ENCODE data around the gene GRIK1.

The GRIK1 gene

DNA sequence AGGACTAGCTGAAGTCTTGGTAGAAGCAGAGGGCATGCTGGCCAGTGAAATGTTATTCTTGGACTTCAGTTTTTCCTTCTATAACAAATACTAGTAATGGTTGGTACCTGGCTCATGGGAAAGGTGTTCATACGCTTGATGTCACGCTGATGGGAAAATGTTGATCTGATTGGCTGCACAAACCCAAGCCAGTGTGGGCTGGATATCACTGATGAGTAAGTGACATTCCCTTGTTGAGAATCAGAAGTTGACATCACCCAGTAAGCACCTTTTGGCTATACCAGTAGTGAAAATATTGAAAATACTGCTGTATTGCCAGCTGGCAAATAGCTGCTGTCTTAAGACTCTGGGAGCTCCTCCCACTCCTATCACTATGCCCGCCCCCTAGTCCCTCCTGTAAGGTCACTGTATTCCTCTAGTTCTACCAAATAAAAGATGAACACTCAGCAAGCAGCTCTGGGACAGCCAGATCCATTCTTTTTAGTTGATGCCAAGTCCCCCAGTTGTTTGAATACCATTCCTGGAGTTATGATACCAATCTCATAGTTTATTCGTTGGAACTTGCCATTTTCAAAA, 168.2 kb downstream of the GRIK1 start:
- DNase-seq: no peak

DNA sequence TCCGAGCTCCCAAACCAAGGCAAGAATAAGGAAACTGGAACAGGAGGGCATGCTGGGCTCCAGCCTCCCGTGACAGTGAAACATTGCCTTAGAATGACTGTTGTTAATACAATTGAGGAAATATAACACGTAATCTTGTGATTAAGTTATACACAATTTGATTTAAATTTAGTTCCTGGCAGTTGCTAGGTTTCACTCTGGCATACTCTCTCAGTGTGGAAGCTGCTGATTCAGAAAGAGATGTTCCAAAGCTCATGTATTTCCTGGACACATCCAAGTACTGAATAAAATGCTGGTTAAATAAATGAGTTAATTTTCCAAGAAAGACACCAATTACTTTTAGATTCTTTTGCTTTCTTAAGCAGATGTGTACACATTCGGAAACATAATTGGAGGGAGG, 176.1 kb downstream of the GRIK1 start:
- DNase-seq: no peak

DNA sequence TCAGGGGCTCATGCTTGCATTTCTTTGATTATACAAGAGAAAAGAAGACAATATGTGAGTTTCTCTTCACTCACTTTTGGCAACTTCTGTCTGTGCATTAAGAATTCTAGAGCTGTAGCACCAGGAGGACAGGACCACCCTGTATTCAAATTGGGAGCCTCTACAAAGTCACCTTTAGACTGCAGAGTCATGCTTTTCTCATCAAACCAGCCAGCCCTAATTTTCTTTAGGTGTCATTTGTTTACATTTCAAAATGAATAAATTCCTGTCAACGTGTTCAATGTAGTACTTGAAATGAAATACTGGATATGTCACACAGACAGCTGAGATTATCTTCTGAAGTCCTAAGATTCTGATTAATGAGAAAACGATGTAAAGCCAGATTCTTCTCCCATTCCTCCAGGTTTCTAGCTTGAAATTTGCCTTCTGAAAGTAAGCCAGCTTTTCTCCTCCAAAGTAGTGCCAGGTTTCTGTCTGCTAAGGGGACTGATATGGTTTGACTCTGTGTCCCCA, 177.2 kb downstream of the GRIK1 start:
- no peak for DNase-seq

DNA sequence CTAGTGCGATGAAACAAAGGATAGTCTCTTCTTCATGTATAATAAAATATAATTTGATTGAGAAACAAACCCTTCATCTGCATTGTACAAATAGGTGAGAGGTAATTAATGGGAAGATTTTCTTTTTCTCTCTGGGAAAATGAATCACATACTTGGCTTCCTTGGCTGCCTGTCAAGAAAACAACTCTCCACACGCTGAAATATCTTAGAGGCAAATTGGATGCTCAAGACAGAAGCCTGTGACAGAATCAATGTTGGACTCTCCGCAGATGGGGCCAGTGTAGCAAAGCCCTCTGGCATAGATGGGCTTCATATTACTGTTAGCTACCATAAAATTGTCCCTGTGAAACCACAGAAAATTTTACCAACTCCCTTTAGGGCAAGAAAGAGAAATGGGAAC, 186.6 kb downstream of the GRIK1 start:
- DNase-seq: no peak

DNA sequence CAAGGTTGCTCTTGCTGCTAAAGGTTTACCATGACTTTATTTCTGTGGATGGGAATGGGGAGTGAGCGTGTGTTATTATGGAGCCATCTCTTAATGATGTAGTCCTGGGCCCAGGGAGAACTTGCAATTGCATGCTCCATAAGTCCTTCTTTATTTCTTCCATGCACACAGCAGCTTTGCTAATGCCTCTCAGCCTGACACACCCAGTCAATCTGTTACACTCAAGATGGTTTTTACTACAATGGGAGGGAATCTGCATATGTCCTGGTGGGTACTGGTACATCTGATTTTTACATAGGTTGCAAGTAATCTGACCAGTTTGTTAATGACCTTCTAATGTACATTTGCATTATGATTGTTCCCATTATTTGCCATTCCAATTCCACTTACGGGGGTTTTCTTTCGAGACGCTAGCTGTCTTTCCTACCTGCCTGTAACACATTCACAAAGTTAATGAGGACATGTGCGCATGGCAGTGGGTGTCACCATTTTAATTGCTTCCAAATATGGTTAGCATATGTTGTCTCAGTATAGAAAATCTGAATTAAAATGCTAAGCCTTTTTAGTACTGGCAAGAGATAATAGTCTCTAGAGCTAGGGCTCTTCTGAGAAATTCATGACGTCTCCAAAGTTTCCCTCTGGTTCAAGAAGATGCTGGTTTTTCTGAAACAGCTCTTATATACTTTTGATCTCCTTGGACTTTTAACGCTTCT, 188.2 kb downstream of the GRIK1 start:
- DNase-seq: no peak

DNA sequence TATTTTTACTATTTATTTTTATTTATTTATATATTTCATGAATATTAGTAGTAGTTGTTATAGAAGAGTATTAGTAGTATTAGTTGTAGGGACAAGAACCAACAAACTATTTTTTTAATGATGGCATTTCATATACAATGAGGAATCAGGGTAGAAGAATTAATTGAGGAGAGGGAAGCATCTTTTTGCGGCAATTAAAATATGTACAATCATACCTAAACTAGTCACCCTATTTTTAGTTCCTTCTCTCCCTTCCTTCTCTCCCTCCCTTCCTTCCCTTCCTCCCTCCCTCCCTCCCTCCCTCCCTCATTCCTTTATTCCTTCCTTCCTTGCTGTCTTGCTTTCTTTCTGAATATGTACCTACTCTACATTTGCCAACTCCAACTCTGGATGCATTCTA, 189.8 kb downstream of the GRIK1 start:
- DNase-seq: no peak

DNA sequence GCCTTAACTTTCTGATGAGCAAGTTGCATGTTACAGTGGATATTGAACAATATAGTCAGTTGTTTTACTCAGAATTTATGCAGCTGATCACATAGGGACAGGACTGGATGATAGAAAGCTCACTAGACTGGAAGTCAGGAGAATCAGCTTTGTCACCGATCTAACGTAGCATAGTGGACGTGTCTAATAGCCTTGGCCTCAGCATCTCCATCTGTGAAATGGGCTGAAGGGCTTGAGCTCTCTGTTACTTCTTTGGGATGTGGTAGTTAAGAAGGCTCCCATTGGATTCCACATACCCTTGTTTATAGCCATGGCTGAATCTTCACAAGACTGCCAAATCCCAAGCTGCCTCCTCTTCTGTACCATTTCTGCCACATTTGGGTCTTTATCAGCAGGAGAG, 190.6 kb downstream of the GRIK1 start:
- no peak for DNase-seq

DNA sequence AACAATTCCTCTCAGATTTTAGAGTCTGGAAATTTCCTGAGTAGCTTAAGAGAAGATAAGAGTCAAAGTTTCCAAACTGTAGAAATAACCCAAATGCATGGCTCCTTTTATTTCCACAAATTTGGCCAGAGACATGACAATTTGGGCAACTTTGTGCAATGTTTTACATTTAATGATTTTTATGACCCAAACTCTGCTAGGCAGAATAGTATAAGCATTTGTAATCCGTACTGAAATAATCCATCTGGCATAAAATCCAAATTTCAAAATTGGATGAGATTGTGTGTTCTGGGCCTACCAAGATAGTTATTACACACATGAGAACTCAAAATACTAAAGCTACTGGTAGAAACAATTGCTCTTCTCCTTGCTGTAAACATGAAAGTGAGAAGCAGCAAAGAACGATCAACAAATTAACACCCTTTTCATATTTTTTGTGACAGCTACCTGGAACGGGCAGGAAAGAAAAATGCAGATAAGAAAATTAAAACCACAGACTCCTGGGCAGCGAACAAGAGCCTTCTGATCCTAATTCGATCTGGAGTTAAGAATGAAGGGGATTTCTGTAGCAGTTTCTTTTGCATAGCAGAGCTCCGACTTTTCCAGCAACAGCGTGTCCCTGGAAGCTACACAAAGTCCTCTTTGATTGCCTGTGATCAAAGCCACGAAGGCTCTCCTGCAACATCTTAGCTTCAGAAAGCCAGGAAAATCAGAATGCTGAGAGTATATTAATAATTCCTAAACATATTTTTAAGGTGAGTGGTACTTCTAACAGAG, 191.2 kb downstream of the GRIK1 start:
- no peak for DNase-seq

DNA sequence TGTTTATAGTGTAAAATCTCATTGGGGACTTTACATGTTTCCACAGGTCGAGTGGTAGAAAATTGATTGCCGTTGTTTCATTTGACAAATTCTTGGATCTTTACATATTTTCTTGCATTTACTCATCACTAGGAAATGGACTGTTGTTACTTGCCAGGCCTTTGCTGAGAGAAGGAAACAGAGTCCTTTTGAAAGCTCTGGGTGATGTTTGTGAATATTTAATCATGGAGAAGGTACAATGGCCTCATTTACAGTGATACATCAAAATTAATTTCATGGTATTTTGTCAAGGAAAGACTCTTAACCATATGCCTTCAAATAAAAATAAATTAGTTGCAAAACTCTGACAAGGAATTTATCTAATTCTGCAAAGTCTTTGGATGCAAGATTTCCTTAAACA, 198.0 kb downstream of the GRIK1 start:
- DNase-seq: no peak

DNA sequence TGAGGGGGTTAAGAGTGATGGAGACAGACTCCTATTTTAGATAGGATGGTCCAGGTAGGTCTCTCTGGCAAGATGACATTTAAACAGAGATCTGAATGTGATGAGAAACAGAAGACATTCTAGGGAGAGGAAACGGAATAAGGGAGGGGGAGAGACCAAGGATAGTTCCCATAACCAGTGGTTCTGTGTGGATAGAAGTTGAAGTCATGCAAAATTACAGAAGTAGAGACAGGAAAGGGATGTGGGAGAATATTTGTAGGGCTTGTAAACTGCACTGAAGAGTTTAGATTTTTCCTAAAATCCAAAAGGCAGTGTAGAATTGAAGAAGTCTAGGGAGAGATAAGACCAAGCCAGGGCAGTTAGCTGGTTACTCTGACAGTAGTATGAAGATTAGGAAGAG, 200.6 kb downstream of the GRIK1 start:
- DNase-seq: peak; percentile 12

DNA sequence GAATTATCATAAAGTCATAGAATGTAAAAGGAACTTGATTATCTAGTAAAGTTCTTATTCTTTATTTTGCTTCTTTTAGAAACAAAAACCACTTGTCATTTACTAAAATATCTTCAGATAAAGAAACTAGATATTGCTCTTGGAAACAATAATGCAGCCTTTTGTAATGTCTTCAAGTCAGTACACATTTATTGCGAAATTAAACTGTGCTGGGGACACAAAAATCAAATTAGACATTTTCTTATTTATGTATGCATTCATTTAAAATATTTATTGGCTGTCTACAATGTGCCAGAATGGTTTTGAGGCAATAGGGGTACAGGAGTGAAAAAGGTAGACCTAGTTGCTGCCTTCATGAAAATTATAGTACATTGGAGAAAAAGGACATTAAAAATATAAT, 201.1 kb downstream of the GRIK1 start:
- DNase-seq: no peak

DNA sequence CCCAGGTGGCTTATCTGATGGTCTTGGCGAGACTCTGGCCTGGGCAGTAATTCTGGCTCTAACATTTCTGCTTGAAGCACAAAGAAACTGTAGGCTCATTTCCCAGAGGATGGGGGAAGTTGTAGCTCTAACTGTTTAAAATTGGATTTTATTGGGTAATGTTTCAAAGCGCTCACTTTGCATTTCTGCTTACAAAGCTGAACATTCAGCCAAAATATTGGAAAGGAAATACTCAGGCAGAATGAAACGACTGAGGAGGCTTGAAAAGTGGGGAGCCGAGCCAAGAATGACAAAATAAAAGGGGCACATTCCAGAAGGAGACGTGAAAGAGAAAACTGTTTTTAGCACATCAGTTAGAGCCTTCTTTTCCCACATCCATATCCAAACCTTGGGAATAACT, 202.6 kb downstream of the GRIK1 start:
- no peak for DNase-seq

DNA sequence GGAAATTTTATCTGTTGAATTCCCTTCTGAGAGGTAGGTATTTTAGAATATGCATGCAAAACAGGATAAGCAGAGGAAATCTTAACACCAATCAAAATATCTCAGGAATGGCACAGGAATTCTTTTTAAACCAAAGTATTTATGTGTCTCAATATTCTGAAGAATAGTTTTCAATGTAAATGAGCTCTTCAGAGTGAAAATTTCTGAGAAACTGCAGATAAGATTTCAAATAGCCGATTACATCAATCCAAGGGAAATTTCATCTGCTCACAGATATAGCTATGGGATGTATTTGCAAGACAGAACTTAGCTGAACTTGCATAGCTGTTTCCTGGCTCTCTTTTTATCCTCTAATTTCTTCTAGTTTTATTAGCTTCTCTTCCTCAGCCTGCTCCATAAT, 209.5 kb downstream of the GRIK1 start:
- no peak for DNase-seq

DNA sequence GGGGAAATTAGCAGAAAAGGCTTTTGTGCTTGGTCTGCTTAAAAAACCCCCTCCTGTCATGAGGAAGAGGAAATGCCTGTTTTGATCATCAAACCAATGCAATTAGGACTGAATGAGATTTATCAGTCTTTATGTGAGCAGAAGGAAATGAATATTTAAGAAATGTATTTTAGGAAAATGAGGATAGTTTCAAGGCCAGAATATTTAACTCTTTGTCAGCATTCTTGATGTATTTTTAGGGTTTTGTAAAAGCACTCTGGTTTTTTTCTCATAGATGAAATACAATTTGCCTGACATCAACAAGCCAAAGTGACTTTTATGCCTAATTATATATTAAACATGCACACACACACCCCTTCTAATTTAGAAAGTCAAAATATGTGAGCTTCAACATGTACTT, 213.8 kb downstream of the GRIK1 start:
- peak; percentile 6 for DNase-seq

DNA sequence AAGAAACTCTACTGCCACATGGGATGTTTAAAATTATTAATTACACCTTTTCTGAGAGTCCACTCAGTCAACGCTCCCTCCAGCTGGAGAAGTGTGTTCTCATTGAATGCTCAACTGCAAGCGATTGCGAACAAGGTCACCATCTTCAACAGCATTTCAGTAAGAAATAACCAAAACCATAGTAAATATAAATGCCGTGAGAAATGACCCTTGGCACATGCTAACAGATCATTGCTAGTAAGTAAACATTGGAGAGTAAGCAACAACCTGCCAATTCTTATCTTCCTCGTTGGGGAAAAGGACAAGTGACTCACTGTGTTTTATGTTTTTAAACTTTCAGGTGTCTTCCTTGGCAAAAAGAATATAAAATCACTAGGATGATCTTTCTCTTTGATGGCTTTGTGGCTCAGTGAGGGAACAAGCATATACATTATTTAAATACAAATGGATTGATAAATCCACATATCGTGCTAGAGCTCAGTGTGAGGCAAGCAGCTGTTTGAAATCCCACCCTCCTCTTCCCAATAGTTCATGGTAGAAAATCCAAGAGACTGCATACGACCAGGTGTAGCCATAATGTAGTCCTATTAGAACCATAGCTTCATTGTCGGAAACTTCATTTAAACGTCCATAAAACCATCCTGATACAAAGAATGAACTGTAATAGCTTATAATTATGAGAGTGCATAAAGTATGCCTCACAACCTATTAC, 214.6 kb downstream of the GRIK1 start:
- DNase-seq: no peak

DNA sequence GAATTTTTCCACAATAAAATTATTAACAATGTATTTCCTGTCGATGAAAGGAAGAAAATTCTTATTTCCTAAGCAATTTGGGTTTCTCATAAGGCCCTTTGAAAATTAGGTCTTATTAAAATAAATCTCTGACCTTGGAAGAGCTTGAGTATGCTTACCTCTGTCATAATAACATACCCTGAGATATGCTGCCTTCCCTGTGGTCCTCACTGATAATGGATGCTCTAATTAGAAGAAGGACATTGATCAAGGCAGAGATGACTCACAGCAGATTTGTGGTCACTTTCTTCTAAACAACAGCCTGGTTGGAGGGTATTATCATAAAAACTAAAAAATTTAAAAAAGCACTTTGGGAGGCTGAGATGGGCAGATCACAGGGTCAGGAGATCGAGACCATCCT, 217.8 kb downstream of the GRIK1 start:
- DNase-seq: no peak

DNA sequence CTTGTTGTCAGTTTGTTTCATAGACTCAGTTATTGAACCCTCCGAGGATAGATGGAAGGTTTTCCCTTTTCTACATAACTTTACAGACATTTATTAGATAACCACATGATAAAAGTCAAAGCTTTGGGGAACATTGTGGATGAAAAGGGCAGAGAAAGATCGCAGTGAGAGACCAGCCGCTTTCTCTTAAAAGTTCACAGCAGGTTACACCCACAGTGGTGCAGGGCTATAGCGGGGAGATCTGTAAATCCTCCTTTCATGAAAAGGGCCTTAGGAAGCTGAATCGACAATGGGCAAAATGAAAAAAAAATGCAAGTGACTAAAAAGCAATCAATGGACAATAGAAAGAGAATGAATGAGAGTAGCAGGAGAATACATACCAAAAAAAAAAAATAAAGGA, 218.6 kb downstream of the GRIK1 start:
- DNase-seq: no peak

DNA sequence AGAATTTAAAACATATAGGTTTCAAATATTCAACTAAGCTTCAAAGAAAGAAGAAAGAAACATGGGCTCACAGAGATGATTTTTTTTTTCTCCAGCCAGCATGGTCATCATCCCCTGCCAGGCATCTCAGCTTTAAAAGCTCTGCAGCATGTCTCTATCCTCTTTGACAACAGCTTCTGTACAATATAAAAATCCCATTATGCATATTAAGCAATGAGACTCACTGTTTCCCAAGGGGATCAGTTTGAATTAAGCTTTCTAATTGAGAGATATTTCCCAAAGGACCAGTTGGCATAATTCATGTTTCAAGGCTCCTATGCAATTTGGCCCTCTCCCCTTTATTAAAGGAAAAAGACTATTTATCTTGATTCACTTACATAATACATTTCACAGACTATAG, 220.3 kb downstream of the GRIK1 start:
- no peak for DNase-seq

DNA sequence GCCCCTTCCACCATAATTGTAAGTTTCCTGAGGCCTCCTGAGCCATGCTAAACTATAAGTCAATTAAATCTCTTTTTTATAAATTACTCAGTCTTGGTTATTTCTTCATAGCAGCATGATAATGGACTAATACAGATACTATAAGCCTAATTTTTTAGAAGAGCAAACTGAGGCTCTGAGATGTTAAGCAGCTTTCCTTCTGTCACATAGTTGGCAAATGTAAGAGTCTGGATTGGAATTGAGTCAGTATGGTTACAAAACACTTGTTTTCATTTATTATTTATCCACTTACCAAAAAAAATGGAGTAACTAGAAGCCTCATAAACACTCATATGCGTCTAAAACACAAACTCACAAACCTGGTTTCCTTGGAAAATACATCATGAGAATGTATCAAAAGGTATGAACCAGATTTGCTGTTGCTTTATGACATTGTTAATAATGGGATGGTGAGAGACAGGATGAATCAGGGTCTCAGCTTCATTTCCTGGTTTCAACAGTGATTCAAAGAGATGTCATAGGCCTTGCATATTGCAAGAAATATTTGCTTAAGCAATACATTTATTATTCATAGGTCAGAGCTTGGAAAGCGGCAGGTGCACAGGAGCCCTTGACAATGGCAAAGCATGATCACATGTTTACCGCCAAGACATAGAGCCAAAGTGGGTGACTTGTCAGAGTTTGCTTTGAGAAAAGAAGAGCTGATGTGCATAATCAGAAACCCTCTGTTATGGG, 221.5 kb downstream of the GRIK1 start:
- peak; percentile 11 for DNase-seq

DNA sequence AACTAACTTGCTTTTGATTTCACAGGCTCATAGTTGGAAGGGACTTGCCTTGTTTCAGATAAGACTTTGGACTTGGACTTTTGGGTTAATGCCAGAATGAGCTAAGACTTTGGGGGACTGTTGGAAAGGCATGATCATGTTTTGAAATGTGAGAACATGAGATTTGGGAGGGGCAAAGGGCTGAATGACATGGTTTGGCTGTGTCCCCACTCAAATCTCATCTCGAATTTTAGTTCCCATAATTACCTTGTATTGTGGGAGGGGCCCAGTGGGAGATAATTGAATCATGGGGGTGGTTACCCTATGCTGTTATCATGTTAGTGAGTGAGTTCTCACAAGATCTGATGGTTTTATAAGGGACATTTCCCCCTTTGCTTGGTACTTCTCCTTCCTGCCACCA, 222.1 kb downstream of the GRIK1 start:
- DNase-seq: no peak

DNA sequence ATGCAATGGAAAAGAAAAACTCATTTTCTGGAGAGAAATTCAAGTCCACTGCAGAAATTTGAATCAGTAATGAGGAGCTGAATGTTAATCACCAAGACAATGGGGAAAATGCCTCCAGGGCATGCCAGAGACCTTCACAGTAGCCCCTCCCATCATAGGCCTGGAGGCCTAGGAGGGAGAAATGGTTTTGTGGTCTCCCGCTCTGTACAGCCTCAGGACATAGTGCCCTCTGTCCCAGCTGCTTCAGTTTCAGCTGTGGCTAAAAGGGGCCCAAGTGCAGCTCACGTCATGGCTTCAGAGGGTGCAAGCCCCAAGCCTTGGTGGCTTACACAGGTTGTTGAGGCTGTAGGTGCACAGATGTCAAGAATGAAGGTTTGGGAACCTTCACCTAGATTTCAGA, 223.0 kb downstream of the GRIK1 start:
- no peak for DNase-seq

DNA sequence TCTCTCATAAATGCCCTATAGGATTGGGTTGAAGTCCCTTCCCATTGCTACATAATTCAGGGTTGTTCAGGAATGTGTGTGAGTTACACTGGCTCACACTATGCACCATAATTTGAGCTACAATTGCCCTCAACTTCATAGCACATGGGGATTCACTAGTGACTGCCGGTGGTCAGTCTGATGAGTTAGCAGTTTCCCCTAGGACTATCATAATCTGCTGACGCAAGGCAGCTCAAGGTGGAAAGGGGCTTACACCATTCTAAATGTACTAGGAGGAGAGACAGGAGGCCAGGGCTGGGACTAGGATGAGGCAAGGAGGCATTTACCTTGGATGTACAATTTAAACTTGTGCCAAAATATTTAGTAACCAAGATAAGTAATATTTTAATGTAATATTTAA, 224.7 kb downstream of the GRIK1 start:
- DNase-seq: no peak

DNA sequence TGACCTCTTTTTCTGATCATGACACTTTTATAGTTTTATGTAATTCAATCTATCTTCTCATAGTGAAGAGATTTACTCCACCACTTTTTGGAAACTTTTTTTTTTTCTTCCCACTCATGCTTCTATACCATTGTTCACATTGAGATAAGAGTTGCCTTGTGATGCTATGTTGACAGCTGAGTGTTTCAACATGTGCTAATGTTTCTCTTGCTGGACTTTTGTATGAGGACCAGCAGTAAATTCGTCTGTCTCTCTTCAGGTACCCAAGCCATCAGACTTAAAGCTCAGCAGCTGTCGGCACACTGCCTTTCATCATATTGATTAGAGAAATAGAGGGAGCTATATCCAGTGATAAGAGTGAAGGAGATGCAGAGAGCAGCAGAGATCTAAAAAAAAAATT, 227.0 kb downstream of the GRIK1 start:
- no peak for DNase-seq

Data from suppressor macrophage treated with lipopolysaccharide for 4 hours (primary cell).